HCEC 1CT (cell line): ENCODE results near the gene RASGRF1.

Experiments used
- DNase-seq: peaks from one replicate; pipeline ENCODE4 v3.0.0-alpha.2; 2017

The RASGRF1 gene

GRCh38 chr15:79065706-79066376 is 24.7 kb downstream of the RASGRF1 start:
- DNase-seq: no peak

GRCh38 chr15:79065361-79065705 is 25.2 kb downstream of the RASGRF1 start:
- DNase-seq: no peak

- DNase-seq: no peak
Observed at GRCh38 chr15:79064496-79064895, 26.1 kb downstream of the RASGRF1 start.

- no peak for DNase-seq
Observed at GRCh38 chr15:79060175-79060574, 30.4 kb downstream of the RASGRF1 start.

- no peak for DNase-seq
Observed at GRCh38 chr15:79059081-79059572, 31.5 kb downstream of the RASGRF1 start.

- DNase-seq: no peak
Observed at GRCh38 chr15:79058260-79058850, 32.2 kb downstream of the RASGRF1 start.

- no peak for DNase-seq
Observed at GRCh38 chr15:79057050-79057449, 33.5 kb downstream of the RASGRF1 start.

- DNase-seq: no peak
Observed at GRCh38 chr15:79054350-79054749, 36.2 kb downstream of the RASGRF1 start.

- no peak for DNase-seq
Observed at GRCh38 chr15:79053894-79054293, 36.7 kb downstream of the RASGRF1 start.

GRCh38 chr15:79051941-79052731 is 38.4 kb downstream of the RASGRF1 start:
- no peak for DNase-seq

GRCh38 chr15:79051029-79051428 is 39.6 kb downstream of the RASGRF1 start:
- no peak for DNase-seq

GRCh38 chr15:79050341-79050740 is 40.2 kb downstream of the RASGRF1 start:
- no peak for DNase-seq

GRCh38 chr15:79049416-79049815 is 41.2 kb downstream of the RASGRF1 start:
- no peak for DNase-seq

GRCh38 chr15:79047676-79048439 is 42.7 kb downstream of the RASGRF1 start:
- DNase-seq: no peak

- no peak for DNase-seq
Observed at GRCh38 chr15:79046691-79047404, 43.7 kb downstream of the RASGRF1 start.

- DNase-seq: no peak
Observed at GRCh38 chr15:79045041-79045440, 45.5 kb downstream of the RASGRF1 start.

- DNase-seq: no peak
Observed at GRCh38 chr15:79042213-79042928, 48.2 kb downstream of the RASGRF1 start.

GRCh38 chr15:79041601-79042168 is 48.9 kb downstream of the RASGRF1 start:
- DNase-seq: no peak

GRCh38 chr15:79037848-79038247 is 52.7 kb downstream of the RASGRF1 start:
- DNase-seq: no peak

GRCh38 chr15:79036323-79036722 is 54.3 kb downstream of the RASGRF1 start:
- no peak for DNase-seq

- DNase-seq: no peak
Observed at GRCh38 chr15:79035814-79036213, 54.8 kb downstream of the RASGRF1 start.
